GM20000 (cell line): ENCODE measurements around the gene KLF15.

Experiments
- DNase-seq: peaks from one replicate; pipeline ENCODE4 v3.0.0; 2012; ENCODE audit warnings: low spot score
- CTCF ChIP-seq: IDR thresholded peaks from 2 replicates; pipeline ENCODE4 v1.5.1; 2012; ENCODE audit warnings: mild to moderate bottlenecking, control low read depth; ENCODE audit errors: extremely low read depth, missing control alignments

KLF15 gene

GRCh38 chr3:126349611-126350501 is 7.4 kb downstream of the KLF15 start:
- DNase-seq = no peak
- no peak for TF ChIP-seq CTCF

GRCh38 chr3:126349071-126349470 is 8.1 kb downstream of the KLF15 start:
- no peak for DNase-seq
- TF ChIP-seq CTCF = no peak

DNA sequence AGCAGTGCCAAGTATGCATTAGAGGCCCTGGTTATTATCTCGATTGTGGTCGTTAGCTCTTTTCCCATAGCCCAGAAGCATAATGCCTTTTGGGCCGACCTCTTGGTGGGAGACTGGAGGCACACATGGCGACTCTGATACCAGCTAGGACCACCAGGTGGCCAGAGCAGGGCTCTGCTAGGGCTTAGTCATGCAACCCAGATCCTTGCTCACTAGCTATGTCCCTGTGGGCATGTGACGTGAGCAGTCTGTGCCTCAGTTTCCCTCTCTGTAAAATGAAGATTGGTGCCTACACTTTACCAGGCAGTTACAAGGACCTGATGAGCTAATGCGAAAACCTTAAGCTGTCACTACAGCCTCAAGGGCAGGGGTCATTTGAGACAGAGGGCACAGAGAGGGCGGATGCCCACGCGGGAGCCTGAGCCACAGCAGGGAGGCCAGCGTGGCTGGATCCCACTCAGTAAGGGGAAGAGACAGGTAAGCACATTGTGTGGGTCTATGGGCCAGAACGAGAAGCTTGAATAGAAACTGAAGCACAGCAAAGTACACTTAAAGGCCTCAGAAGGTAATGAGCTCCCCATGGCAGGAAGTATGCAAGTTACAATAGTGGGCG is 8.8 kb downstream of the KLF15 start:
- no peak for DNase-seq
- TF ChIP-seq CTCF = no peak

DNA sequence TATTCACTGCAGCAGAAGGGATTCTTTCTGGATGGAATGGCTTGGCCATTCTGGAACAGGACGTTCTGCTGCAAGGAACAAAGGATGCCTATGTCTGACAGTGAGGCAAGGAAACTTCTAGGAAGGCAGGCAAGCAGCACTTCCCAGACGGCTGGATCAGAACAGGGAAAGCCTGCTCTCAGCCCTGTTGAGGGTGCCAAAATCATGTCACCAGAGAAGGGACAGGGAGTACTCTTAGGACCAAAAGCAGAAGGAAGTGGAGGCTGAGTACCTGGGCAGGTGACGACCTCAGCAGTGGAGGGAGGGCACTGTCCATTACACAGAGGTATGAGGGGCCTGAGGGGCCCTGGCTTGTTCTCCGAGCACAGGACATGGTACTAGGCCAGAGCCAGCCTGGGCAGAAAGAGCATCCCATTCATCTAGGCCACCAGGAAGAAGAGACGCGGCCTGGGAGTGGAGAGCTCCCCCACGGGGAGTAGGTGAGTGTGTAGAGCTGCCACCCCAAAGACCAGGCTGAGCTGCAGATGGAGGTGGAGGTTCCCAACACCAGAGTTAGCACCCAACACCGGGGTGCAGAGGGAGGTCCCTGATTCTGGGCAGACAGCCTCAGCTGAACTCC is 9.6 kb downstream of the KLF15 start:
- no peak for DNase-seq
- TF ChIP-seq CTCF = no peak

DNA sequence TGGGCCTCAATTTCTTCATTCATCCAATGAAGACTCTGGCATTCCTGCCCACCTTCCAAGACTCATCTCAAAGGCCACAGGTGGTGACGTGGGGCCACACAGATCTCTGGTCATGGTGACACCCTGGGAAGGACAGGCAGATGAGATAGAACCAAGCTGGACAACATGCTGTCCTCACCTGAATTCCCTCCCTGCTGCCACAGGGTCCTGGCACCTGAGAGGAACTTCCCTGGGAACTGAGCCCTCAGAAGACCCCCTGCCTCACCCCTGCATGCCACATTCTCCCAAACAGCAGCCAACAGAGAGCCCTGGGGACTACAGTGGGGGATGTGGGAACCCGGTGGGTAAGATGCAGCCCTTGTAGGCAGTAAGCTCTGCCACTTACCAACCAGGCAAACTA is 10.7 kb downstream of the KLF15 start:
- DNase-seq = no peak
- no peak for TF ChIP-seq CTCF

- TF ChIP-seq CTCF = no peak
- DNase-seq = no peak
Observed at GRCh38 chr3:126345641-126346460, 11.4 kb downstream of the KLF15 start.
